Body of pancreas (tissue), 4 donors: ENCODE results near the gene LARP1. TPM values are rescaled to one million over a fixed set of nuclear protein-coding genes. Genes with fewer than 3 reads are reported as not detected.

Source experiments
- ATAC-seq: fragments of 150-250 bp; one replicate; pipeline ENCODE4 v1.9.1; 2016
- DNase-seq, 4 donors: peaks; one replicate each; pipeline ENCODE4 v3.0.0-alpha.2; 2019
- H3K27ac ChIP-seq, 4 donors: fragments of 200-600 bp; sonication (generic); 1 replicate in 3 of 4; 2 replicates in 1 of 4; pipeline versions ENCODE4 v1.5.1 to v1.6.1; 2016 to 2019; ENCODE audit warnings: mild to moderate bottlenecking in 1 of 4, mixed read lengths in 1 of 4, moderate library complexity in 1 of 4
- H3K27me3 ChIP-seq, 2 donors: fragments of 200-600 bp; sonication (generic); one replicate each; pipeline ENCODE4 v1.6.0; 2016; ENCODE audit warnings: mild to moderate bottlenecking in 1 of 2
- H3K36me3 ChIP-seq, 2 donors: fragments of 200-600 bp; sonication (generic); replicated peaks in 1 of 2; 2 replicates each; pipeline ENCODE4 v1.5.1; 2016; ENCODE audit warnings: low read depth in 2 of 2; ENCODE audit not compliant: insufficient read depth in 1 of 2
- H3K4me1 ChIP-seq: fragments of 200-600 bp; sonication (generic); one replicate; pipeline ENCODE4 v1.6.0; 2016
- H3K4me3 ChIP-seq, 2 donors: fragments of 200-600 bp; sonication (generic); 1 replicate in 1 of 2; 2 replicates in 1 of 2; pipeline ENCODE4 v1.5.1; 2016 to 2019
- H3K9me3 ChIP-seq, 3 donors: fragments of 200-600 bp; sonication (generic); 1 replicate in 2 of 3; 2 replicates in 1 of 3; pipeline ENCODE4 v1.5.1; 2016
- POLR2A ChIP-seq, 3 donors: fragments of 450-650 bp; IDR thresholded peaks; one replicate each; pipeline ENCODE4 v1.6.1; 2016; ENCODE audit warnings: antibody characterized with exemption in 3 of 3, mild to moderate bottlenecking in 2 of 3
- WGBS, 2 donors: methylation state at CpG; one replicate each; pipeline ENCODE4 v1.1.5; 2017; 5-methylcytosine and 5-hydroxymethylcytosine counted together
- intact Hi-C: fragments of 100-400 bp; cut with DNase I; formaldehyde crosslinking; loops from one replicate; pipeline ENCODE4 v1.15.1; 2023
- total RNA-seq, 2 donors: library from RNA; depleted of rRNA; stranded (reverse); fragments of >200 nt; gene quantifications; one replicate each; pipeline ENCODE4 v1.1.0, GENCODE V29; 2016
- TF ChIP-seq, protein P1 (sequence below), 7 experiments: fragments of 450-650 bp in 4 of 7; fragments of 200-600 bp in 3 of 7; sonication (generic) in 3 of 7; IDR thresholded peaks; one replicate each; pipeline ENCODE4 v1.5.1; 2016 to 2019; ENCODE audit warnings: antibody characterized with exemption in 7 of 7

The LARP1 gene
- total RNA-seq, 2 donors from 2014 or later, result 96.2 to 151 TPM

DNA sequence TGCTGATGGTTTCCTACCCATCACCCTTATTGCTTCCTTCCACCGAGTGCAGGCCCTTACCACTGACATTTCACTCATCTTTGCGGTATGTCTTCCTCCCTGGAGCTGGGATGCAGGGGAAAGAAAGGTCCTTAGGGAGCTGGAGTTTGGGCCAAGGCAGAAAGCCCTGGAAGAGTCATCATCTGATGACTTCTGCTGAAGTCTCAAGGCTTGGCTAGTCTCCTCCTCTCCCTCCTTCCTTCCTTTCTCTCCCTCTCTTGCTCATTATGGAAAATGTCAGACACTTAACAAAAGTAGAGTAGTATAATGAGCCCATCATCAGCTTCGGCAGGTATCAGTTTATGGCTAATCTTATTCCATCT lies 40.0 kb downstream of the LARP1 start:
- no peak for TF ChIP-seq POLR2A (IDR thresholded peaks at IDR 0.05)
- TF ChIP-seq, protein P1, sequence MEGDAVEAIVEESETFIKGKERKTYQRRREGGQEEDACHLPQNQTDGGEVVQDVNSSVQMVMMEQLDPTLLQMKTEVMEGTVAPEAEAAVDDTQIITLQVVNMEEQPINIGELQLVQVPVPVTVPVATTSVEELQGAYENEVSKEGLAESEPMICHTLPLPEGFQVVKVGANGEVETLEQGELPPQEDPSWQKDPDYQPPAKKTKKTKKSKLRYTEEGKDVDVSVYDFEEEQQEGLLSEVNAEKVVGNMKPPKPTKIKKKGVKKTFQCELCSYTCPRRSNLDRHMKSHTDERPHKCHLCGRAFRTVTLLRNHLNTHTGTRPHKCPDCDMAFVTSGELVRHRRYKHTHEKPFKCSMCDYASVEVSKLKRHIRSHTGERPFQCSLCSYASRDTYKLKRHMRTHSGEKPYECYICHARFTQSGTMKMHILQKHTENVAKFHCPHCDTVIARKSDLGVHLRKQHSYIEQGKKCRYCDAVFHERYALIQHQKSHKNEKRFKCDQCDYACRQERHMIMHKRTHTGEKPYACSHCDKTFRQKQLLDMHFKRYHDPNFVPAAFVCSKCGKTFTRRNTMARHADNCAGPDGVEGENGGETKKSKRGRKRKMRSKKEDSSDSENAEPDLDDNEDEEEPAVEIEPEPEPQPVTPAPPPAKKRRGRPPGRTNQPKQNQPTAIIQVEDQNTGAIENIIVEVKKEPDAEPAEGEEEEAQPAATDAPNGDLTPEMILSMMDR (IDR thresholded peaks at IDR 0.05), result no peak
- H3K9me3 ChIP-seq, result no peaks in the 10 kb centered on the region
- no peak for DNase-seq
- H3K4me3 ChIP-seq, result no peak overlapping the region
- intact Hi-C loops, result no loop called here
- ATAC-seq, result no peak
- H3K4me1 ChIP-seq, result peaks cover 11% of the 10 kb centered on the region
- WGBS, 2 donors, result 68 to 74% methylated on average over 3 of the region's 3 CpGs
- H3K27me3 ChIP-seq, result no peaks in the 10 kb centered on the region
- H3K36me3 ChIP-seq, result peaks cover 8 to 23% of the 10 kb centered on the region in 2 donors
- peak overlapping the region in 1 of 4 donors; percentile 5 for H3K27ac ChIP-seq

GRCh38 chr5:154797762-154798161 lies 42.6 kb downstream of the LARP1 start:
- intact Hi-C loops, result no loop called here
- H3K9me3 ChIP-seq, result no peaks in the 10 kb centered on the region
- TF ChIP-seq, protein P1 (IDR thresholded peaks at IDR 0.05), result no peak
- peaks cover 12 to 31% of the 10 kb centered on the region in 2 donors for H3K36me3 ChIP-seq
- ATAC-seq, result no peak
- H3K4me1 ChIP-seq, result peaks cover 17% of the 10 kb centered on the region
- H3K27me3 ChIP-seq, result no peaks in the 10 kb centered on the region
- H3K27ac ChIP-seq, result no peak overlapping the region
- no peak for DNase-seq
- 67 to 75% methylated on average over 4 of the region's 4 CpGs for WGBS, 2 donors
- H3K4me3 ChIP-seq, result no peak overlapping the region

DNA sequence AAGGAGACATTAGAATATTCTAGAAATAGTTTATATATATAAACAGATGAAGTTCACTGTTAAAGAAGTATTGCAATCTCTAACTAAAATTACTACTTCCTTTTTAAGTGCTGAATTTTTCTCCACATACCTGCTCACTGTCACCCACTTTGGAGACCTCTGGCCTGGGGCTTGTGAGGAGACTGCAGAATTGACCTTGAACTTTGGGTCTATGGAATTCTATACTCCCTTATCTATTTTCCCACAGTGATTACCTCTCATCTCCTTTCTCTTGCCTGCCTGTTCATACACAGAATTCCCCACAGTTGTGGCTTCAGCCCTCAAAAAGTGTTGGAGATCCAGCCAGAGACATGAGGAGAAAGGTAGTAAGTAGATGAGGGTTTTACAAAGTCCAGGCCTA lies 45.4 kb downstream of the LARP1 start:
- intact Hi-C loops, result no loop called here
- no peak for DNase-seq
- Histone ChIP-seq H3K27ac (no peak overlapping the region), H3K27me3 (no peaks in the 10 kb centered on the region), H3K4me1 (peaks cover 7% of the 10 kb centered on the region), H3K36me3 (peaks cover 25 to 46% of the 10 kb centered on the region in 2 donors), H3K4me3 (no peak overlapping the region), H3K9me3 (no peaks in the 10 kb centered on the region)
- no peak for ATAC-seq
- no peak for TF ChIP-seq POLR2A (IDR thresholded peaks at IDR 0.05)
- TF ChIP-seq, protein P1 (IDR thresholded peaks at IDR 0.05), result no peak

- Histone ChIP-seq H3K9me3 (no peaks in the 10 kb centered on the region), H3K4me3 (no peak overlapping the region), H3K27me3 (no peaks in the 10 kb centered on the region), H3K4me1 (peaks cover 7% of the 10 kb centered on the region), H3K36me3 (peaks cover 25 to 46% of the 10 kb centered on the region in 2 donors), H3K27ac (no peak overlapping the region)
- TF ChIP-seq POLR2A (IDR thresholded peaks at IDR 0.05), result no peak
- TF ChIP-seq, protein P1 (IDR thresholded peaks at IDR 0.05), result no peak
- 58 to 62% methylated on average over 3 of the region's 3 CpGs for WGBS, 2 donors
- no peak for DNase-seq
- intact Hi-C loops, result no loop called here
- no peak for ATAC-seq
Observed at GRCh38 chr5:154801083-154801482, 45.9 kb downstream of the LARP1 start.

- WGBS, 2 donors, result 80% methylated on average over 3 to 9 of the region's 9 CpGs
- H3K4me3 ChIP-seq, result no peak overlapping the region
- no peak overlapping the region for H3K27ac ChIP-seq
- ATAC-seq (no peak), DNase-seq (no peak)
- no peaks in the 10 kb centered on the region for H3K9me3 ChIP-seq
- TF ChIP-seq POLR2A (IDR thresholded peaks at IDR 0.05), result no peak
- TF ChIP-seq, protein P1 (IDR thresholded peaks at IDR 0.05), result no peak
- peaks cover 25 to 56% of the 10 kb centered on the region in 2 donors for H3K36me3 ChIP-seq
- intact Hi-C loops, result no loop called here
- no peaks in the 10 kb centered on the region for H3K27me3 ChIP-seq
- H3K4me1 ChIP-seq, result peaks cover 7% of the 10 kb centered on the region
Observed at GRCh38 chr5:154802050-154802449, 46.9 kb downstream of the LARP1 start.
